GM06990 (cell line): ENCODE measurements around the gene MSANTD1.

Experiments used
- DNase-seq: peaks from one replicate; pipeline ENCODE4 v3.0.0-alpha.2; 2011; ENCODE audit not compliant: insufficient read length; ENCODE audit errors: extremely low read depth
- H3K27me3 ChIP-seq: replicated peaks from 2 replicates; pipeline ENCODE4 v1.6.0; 2011; ENCODE audit warnings: low read length; ENCODE audit not compliant: control insufficient read depth, insufficient read depth
- H3K36me3 ChIP-seq: 2 replicates; pipeline ENCODE4 v1.5.1; 2011; ENCODE audit warnings: low read length; ENCODE audit not compliant: control insufficient read depth, insufficient read depth
- H3K4me3 ChIP-seq: replicated peaks from 2 replicates; pipeline ENCODE4 v1.5.1; 2011; ENCODE audit warnings: low read depth, mild to moderate bottlenecking, control low read depth, low read length
- TF ChIP-seq, protein P1 (sequence below): IDR thresholded peaks from 2 replicates; pipeline ENCODE4 v1.5.1; 2011; ENCODE audit warnings: low read length, control low read depth, mild to moderate bottlenecking, inconsistent platforms; ENCODE audit not compliant: insufficient read depth, poor library complexity, severe bottlenecking

Gene MSANTD1

DNA sequence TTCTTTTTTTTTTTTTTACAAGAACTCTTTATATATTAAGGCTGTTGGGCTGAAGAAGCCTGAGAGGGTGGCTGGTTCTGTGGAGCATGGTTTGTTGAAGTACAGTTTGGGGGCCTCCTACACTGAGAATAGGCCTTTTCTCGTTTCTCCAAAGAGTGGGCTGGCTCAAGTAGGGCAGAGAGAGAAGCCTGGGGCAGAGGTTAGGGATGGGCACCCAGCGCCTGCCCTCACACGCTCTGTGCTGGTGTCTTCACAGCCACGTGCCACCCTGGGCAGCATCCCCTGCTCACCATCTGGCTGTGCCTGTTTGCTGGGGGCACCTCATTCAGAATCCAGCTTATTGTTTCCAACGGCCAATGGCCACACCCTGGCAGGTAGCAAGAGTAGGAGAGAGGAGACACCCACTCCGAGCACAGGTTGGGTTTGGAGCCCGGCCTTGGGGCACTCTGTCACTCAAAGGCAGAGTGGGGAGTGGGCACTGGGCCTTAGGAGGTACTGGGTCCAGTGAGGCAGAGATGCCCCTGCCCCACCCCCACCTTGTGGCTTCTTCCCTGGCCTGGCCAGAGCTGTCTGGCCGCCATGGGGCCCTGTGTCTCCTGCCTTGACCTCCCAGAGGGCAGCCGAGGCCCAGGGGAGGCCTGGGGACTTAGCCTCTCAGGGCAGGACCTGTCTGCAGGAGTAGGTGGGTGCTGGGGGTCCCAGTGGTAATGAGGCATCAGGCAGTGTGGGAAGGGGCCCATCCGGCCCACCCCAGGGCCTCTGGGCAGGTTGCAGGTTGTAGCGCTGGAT lies 2.9 kb downstream of the MSANTD1 start:
- TF ChIP-seq, protein P1, sequence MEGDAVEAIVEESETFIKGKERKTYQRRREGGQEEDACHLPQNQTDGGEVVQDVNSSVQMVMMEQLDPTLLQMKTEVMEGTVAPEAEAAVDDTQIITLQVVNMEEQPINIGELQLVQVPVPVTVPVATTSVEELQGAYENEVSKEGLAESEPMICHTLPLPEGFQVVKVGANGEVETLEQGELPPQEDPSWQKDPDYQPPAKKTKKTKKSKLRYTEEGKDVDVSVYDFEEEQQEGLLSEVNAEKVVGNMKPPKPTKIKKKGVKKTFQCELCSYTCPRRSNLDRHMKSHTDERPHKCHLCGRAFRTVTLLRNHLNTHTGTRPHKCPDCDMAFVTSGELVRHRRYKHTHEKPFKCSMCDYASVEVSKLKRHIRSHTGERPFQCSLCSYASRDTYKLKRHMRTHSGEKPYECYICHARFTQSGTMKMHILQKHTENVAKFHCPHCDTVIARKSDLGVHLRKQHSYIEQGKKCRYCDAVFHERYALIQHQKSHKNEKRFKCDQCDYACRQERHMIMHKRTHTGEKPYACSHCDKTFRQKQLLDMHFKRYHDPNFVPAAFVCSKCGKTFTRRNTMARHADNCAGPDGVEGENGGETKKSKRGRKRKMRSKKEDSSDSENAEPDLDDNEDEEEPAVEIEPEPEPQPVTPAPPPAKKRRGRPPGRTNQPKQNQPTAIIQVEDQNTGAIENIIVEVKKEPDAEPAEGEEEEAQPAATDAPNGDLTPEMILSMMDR, result no peak
- DNase-seq, result no peak
- Histone ChIP-seq H3K36me3 (peaks cover 2% of the 10 kb centered on the region), H3K27me3 (no peaks in the 10 kb centered on the region), H3K4me3 (no peak overlapping the region)

DNA sequence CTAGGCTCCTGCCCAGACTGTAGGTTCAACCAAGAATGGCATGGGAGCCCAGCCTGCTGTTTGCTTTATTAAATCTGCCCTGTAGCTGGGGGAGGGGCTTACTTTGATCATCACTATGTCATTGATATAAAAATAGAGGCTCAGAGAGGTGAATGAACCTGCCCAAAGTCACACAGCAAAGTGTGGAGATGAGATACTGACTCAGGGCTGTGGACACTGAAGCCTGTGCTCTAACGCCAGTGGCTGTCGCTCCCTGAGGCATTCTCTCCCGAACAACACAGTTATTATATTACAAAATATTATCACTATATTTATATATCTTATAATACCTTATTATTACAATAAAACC lies 3.5 kb downstream of the MSANTD1 start:
- no peak for DNase-seq
- no peaks in the 10 kb centered on the region for H3K27me3 ChIP-seq
- no peak overlapping the region for H3K4me3 ChIP-seq

GRCh38 chr4:3252831-3253641 lies 4.1 kb downstream of the MSANTD1 start:
- Histone ChIP-seq H3K4me3 (no peak overlapping the region), H3K36me3 (peaks cover 2% of the 10 kb centered on the region), H3K27me3 (no peaks in the 10 kb centered on the region)
- no peak for DNase-seq
- TF ChIP-seq, protein P1, result no peak

More for the DNA sequence above, 3.5 kb downstream of the MSANTD1 start:
- peaks cover 2% of the 10 kb centered on the region for H3K36me3 ChIP-seq
- TF ChIP-seq, protein P1, result no peak

- TF ChIP-seq, protein P1, result no peak
- no peak for DNase-seq
- Histone ChIP-seq H3K27me3 (no peaks in the 10 kb centered on the region), H3K4me3 (no peak overlapping the region), H3K36me3 (peaks cover 2% of the 10 kb centered on the region)
Observed at GRCh38 chr4:3253808-3254207, 4.8 kb downstream of the MSANTD1 start.

DNA sequence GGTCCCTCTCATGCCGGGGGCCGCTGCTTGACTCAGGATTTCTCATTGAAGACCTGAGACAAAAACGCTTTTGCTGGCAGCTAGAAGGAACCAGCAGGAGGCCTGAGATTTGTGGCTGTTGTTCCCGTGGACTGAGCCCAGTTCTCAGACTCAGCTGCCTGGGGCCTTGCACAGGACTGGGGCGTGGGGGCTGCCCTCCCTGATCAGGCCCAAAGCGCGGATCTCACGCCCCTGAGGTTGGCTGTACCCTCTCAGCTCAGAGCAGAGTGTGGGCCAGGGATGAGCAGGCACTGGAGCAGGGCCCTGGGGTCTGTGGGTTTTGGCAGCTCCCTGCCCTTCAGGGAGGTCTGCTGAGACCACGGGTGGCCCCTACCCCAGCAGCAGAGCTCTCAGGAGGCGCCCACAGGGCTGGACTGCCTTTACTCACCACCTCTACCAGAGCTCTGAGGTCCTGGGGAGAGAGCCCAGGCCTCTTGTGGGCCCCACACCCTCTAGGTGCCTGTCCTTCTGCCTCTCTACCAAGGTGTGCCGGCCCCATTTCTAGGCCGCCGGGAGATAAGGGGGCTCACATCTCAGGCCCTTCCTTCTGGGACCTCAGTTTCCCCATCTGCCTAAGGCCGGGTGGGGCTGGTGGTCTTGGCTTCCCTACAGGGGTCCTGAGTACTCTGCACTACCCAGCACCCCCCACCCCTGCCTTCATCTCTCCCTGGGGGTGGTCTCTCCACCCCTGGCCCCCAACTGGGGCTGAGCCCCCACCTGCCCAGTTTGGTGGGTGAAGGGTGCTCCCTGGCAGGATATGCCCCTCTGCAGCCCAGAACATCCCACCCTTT lies 5.6 kb downstream of the MSANTD1 start:
- DNase-seq, result no peak
- no peaks in the 10 kb centered on the region for H3K27me3 ChIP-seq
- TF ChIP-seq, protein P1, result no peak
- H3K36me3 ChIP-seq, result peaks cover 2% of the 10 kb centered on the region
- H3K4me3 ChIP-seq, result no peak overlapping the region
